GOT3 (cell line): ENCODE results near the gene MBD4.
"Not testable (repeated sequence)": the region's sequence is repeated elsewhere in the genome, so short reads cannot be mapped to it uniquely, and the experiment has no call there.

Experiments
- DNase-seq: peaks from one replicate; lab custom pipeline; 2025; ENCODE audit warnings: mixed read lengths; lab: John Stamatoyannopoulos, UW

The MBD4 gene

GRCh38 chr3:129409541-129409940, 30.2 kb downstream of the MBD4 start:
- DNase-seq, result no peak

- DNase-seq, result no peak
Measured at GRCh38 chr3:129404610-129405009, 35.1 kb downstream of the MBD4 start.

GRCh38 chr3:129404130-129404529, 35.6 kb downstream of the MBD4 start:
- no peak for DNase-seq

GRCh38 chr3:129403450-129403849, 36.3 kb downstream of the MBD4 start:
- DNase-seq, result no peak

GRCh38 chr3:129402616-129403015, 37.1 kb downstream of the MBD4 start:
- no peak for DNase-seq

DNA sequence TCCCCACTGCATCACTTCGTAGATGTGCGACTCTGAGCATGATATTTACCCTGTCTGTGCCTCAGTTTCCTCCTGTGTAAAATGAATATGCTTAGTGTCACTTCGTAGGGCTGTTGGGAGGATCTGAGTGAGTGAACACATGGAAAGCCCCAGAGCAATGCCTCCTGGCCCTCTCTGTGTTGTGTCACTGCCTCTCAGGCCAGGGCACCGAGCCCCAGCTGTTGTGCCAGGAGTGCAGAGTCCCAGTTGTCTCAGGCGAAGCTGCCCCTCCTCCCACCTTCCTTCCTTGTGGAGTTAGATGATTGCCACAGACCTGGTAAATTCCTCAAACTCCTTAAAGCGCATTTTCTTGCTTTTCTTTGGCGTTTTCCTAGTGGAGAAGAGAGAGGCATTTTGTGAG, 37.5 kb downstream of the MBD4 start:
- DNase-seq, result no peak

GRCh38 chr3:129399895-129400357, 39.8 kb downstream of the MBD4 start:
- DNase-seq, result no peak

GRCh38 chr3:129399145-129399894, 40.4 kb downstream of the MBD4 start:
- peak; percentile 42 for DNase-seq

DNA sequence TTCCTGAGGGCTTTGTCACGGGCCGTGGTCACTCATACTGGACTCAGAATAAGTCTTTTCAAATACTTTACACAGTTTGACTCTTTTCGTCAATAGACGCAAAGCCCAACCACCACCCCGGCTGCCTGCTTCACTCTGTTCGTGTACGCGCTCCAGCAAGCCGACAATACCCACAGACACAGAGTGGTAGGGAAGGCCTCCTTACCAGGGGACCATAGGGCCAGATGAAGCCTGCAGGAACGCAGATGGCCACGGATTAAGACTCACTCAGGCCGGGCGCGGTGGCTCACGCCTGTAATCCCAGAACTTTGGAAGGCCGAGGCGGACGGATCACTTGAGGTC, 41.0 kb downstream of the MBD4 start:
- DNase-seq, result no peak

- DNase-seq, result not testable (repeated sequence)
Measured at GRCh38 chr3:129393760-129394564, 45.8 kb downstream of the MBD4 start.

DNA sequence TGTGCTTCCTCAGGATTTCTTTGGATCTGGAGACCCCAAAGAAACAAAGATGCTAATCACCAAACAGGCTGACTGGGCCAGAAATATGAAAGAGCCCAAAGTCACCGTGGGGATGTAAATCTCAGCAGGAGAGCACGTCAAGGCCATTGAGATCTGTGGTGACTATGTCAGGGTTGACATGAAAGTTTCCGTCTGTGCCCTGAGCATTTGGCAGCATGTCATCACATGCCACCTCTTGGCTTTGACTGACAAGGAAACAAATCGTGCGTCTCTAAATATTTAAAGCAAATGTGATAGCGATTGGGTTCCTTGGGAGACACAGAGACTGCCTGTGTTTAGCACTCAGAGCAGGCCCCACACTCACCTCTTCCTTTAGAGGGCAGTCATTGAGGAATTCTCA, 46.5 kb downstream of the MBD4 start:
- no peak for DNase-seq

- not testable (repeated sequence) for DNase-seq
Measured at GRCh38 chr3:129392106-129392887, 47.5 kb downstream of the MBD4 start.

DNA sequence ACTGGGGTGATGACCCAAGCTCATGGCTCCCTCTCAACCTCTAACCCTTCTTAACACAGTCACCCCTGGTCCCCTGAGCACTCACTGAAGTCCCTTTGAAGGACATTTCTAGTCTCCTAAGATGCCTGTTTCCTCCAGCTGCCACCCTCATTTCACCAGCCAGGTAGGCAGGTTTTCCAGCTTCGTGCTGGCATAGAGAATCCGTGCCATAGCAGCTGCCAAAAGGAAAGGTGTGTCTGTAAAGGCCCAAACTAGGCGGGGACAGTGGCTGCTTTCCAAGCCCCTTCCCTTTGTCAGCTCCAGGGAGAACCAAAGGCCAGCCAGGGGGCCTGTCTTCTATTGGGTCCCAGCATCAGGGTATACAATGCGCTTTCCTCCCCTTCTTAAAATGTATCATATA, 48.2 kb downstream of the MBD4 start:
- DNase-seq, result not testable (repeated sequence)

GRCh38 chr3:129389572-129389937, 50.2 kb downstream of the MBD4 start:
- DNase-seq, result no peak

- DNase-seq, result not testable (repeated sequence)
Measured at GRCh38 chr3:129388791-129389571, 50.8 kb downstream of the MBD4 start.

DNA sequence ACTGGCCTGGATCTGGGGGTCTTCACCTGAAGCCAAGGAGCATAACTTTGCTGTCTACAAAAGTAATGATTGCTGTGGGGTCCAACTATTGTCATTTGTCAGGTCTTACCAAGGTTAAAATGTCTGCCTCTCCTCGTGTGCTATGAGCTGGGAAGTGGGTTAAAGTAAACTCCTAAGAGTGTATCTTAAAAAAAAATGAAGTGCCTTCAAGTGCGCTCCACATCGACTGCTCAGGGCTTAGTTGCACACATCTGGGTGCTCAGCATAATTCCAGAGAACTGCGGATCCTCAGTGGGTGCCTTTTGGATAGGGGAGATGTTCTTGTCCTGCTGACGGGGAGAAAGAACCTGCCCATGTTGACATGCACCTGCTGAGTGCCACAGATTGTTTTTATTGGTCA, 52.3 kb downstream of the MBD4 start:
- no peak for DNase-seq

- DNase-seq, result no peak
Measured at GRCh38 chr3:129386984-129387383, 52.8 kb downstream of the MBD4 start.

DNA sequence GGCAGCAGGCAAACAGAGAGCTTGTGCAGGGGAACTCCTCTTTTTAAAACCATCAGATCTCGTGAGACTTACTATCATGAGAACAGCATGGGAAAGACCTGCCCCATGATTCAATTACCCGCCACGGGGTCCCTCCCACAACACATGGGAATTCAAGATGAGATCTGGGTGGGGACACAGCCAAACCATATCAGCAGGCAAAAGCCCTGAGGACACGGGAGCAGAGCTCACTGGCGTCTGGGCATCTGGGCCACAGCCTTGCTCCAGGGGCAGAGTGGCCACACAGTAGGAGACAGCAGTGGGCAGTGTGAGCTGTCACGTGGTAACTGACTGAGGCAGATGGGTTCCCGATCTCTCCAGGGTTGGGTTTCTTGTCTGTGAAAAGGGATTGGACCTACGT, 54.2 kb downstream of the MBD4 start:
- not testable (repeated sequence) for DNase-seq

DNA sequence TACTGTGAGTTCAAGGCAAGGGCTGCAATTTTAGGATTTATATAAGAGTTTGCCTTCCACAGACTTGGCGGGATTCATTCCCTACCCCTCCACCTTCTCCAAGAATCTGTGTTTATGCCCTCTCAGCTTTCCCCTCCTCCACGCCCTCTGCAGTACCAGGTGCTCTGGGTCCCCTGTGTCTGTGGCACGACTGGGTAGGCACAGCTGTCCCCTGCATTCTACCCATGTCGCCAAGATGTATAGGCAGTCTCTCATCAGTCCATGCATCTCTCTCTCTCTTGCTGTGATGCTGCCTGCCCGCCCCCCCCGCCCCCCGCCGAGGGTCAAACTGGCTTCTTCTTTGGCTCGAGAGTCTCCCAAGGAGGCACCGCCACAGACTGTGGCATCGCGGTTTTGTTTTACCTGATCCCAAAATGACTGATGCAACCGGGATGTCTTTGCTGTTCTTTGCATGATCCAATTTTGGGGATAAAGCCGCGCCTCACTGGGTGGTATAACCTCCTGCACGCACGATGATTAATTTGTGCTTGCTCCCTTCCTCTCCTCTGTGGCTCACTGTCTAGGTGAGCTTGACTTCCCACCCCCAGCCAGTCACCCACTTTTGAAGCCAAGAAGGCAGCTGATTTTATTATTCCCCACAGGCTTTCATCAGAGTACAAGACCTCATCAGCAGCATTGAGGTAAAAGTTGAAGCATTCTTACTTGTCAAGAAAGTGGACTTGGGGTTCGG, 55.0 kb downstream of the MBD4 start:
- no peak for DNase-seq

DNA sequence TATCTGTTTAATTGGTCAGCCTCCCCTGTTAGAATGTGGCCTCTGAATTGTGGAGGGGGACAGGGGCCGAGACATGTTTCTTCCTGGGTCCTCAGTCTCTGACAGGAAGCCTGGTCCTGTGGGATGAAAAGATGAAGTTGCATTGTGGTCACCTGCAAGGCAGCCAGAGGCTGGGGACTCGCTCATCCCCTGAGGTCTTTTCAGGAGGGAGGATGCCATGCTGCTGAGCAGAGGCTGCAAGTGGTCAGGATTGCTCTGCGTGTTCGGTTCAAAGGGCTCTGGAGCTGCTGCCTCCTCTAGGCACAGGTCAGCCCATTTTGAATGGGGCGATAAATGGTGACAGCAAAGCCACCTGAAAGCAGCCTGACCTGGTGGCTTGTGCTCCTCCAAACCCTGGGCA, 55.6 kb downstream of the MBD4 start:
- not testable (repeated sequence) for DNase-seq

DNA sequence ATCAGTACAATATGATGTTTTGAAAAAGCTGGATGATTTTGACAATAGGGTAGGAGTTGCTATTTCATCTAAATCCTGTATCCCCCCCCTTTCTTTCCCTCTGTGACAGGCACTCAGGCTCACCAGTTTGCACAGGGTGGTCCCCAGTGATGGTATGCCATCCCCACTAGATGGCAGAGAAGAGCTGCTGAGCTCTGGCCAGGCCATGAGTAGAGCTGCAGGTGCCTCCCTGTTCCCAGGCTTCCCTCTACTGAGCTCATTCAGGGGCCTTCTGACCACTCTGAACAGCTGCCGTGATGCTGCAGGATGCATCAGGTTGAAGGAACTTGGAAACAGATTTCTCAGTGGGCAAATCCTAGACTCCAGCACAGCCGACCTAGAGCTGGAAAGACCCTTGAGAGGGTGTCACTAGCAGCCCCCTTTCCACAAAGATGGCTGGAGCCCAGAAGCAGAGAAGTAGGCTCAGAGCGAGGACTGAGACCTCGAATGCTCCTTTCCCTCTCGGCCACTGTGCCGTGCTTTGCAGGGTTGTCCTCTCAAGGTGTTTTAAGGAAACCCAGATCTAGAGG, 56.4 kb downstream of the MBD4 start:
- DNase-seq, result no peak
